Pulmonary artery endothelial cell (primary cell): ENCODE results near the gene PLCG1. TPM values are rescaled to one million over a fixed set of nuclear protein-coding genes. Genes with fewer than 3 reads are reported as not detected.
A peak's percentile ranks its signal among the peaks of the same experiment; 100 is the strongest.
"Not testable (repeated sequence)": the region's sequence is repeated elsewhere in the genome, so short reads cannot be mapped to it uniquely, and the experiment has no call there.

ENCODE experiments used
- DNase-seq: peaks from one replicate; pipeline ENCODE4 v3.0.0-alpha.2; 2011; ENCODE audit warnings: low read depth, low spot score
- total RNA-seq: library from RNA; depleted of rRNA; stranded (reverse); fragments of >200 nt; gene quantifications from 2 replicates; pipeline ENCODE4 v1.2.3, GENCODE V29; 2014

Gene PLCG1
- total RNA-seq, 1 donor from 2014 or later: 129 TPM

DNA sequence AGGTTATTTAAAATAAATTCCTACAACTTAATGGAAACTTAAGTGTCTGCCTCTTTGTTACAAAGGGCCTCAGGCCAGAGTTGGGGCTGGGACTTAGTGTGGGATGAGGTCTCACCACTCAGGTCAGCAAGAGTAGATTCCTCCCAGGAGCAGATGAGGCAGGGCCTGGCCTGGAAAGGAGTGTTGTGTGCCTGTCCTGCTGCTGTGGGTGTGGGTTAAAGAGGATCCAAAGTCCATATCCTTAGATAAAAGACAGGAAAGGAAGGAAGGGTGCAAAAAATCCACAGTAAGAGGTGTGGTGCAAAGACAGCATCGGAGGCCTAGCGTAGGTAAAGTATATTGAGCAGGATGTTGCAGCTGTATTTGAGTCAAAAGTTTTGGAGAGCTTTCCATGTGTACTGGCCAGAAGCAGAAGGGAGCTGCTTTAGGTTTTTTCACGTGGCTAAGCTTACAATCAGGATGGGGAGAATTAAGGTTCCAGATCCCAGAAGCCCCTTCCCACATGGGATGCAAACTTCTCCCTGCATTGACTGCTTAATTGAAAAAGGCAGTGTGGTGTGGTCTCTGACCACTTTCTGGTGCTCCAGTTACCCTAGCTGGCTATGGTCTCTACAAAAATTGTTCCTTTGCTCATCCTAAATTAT is 12.8 kb upstream of the PLCG1 start:
- no peak for DNase-seq

GRCh38 chr20:41125530-41126457 is 11.5 kb upstream of the PLCG1 start:
- DNase-seq: no peak

DNA sequence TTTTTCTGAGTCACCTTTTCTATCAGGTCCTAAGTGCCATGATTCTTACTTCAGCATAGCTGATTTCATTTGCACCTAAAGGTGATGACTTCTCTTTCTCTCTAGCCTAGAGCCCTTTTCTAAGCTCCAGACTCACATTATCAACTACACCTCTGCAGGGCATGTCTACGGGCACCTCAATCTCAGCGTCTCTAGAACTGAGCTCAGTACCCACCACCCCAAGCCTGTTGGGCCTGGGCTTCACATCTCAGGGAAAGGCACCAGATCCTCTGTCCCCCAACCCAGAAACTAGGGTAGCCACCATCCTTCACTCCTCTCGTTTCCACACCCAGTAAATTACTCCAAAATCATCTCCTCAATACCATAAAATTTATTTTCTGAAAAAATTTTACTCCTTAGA is 10.6 kb upstream of the PLCG1 start:
- no peak for DNase-seq

DNA sequence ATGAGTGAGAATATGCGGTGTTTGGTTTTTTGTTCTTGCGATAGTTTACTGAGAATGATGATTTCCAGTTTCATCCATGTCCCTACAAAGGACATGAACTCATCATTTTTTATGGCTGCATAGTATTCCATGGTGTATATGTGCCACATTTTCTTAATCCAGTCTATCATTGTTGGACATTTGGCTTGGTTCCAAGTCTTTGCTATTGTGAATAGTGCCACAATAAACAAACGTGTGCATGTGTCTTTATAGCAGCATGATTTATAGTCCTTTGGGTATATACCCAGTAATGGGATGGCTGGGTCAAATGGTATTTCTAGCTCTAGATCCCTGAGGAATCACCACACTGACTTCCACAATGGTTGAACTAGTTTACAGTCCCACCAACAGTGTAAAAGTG is 9.0 kb upstream of the PLCG1 start:
- DNase-seq: not testable (repeated sequence)

- DNase-seq: no peak
Observed at GRCh38 chr20:41131594-41132387, 5.6 kb upstream of the PLCG1 start.

- DNase-seq: not testable (repeated sequence)
Observed at GRCh38 chr20:41132388-41132775, 5.0 kb upstream of the PLCG1 start.

- DNase-seq: no peak
Observed at GRCh38 chr20:41133709-41134361, 3.5 kb upstream of the PLCG1 start.

GRCh38 chr20:41134362-41135186 is 2.8 kb upstream of the PLCG1 start:
- DNase-seq: no peak

DNA sequence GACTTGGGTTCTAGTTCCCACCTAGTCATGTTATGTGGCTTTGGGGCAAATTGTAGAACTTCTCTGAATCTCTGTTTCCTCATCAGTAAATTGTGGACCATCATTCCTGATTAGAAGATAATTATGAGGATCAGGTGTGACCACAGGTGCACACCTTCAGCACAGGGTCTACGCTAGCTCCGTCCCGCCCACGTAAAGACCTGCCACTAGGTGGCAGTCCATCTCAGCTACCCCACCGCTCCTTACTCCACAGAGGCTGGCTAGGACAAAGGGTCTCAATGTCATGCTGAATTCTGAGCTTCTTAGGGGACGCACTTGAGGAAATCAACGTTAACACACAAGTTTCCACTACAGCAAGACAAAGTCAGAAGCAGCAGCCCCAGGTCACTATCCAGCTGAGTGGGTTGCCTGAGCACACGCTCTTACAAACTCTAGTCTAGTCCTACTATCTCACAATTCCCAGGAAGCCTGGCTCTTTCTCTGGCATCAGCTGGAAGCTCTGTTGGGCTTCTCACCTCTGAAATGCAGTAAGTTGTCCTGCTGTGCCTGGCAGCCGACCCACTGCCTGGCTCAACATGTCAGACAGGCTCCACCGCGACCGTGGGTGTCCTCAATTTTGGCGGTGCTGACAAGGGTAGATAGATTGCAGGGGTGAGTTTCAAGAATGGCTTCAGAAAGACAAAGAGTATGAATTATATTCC is 2.0 kb upstream of the PLCG1 start:
- DNase-seq: no peak

GRCh38 chr20:41135888-41136679 is 1.3 kb upstream of the PLCG1 start:
- DNase-seq: no peak

GRCh38 chr20:41137614-41138474 is 501 bp downstream of the PLCG1 start:
- no peak for DNase-seq

DNA sequence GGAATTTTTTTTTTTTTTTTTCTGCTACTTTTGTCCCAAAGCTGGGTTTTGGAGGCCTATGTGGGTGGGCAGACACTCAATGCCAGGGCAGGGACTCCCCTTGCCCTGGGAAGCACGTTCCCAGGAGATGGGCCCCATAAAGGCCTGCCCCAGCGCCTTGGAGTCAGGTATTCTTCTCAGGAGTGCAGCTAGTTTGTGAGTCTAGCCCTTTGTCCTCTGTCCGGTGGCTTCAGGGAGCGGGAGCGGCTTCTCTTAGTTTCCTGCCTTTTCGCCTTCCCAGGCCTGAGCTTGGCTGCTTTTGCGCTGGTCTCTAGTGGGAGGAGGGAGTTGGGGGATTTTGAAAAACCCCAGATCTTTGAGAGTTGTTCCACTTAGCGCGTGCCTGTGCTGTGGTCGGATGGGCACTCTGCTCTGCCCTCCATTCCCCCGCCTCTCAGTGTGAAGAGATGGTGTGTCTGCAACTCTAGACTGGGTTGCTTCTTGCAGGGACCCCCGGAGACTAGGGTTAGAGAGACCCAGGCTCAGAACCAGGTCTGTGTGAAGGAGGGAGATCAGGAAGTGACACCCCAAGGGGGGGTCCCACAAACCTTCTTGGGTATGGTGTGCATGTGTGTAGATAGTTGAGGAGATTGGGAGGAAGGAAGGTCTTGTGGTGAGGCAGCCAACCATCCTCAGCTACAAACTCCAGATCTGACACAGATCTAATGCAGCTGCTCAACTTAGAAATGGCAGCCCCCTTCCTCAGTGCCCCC is 1.3 kb downstream of the PLCG1 start:
- DNase-seq: no peak

DNA sequence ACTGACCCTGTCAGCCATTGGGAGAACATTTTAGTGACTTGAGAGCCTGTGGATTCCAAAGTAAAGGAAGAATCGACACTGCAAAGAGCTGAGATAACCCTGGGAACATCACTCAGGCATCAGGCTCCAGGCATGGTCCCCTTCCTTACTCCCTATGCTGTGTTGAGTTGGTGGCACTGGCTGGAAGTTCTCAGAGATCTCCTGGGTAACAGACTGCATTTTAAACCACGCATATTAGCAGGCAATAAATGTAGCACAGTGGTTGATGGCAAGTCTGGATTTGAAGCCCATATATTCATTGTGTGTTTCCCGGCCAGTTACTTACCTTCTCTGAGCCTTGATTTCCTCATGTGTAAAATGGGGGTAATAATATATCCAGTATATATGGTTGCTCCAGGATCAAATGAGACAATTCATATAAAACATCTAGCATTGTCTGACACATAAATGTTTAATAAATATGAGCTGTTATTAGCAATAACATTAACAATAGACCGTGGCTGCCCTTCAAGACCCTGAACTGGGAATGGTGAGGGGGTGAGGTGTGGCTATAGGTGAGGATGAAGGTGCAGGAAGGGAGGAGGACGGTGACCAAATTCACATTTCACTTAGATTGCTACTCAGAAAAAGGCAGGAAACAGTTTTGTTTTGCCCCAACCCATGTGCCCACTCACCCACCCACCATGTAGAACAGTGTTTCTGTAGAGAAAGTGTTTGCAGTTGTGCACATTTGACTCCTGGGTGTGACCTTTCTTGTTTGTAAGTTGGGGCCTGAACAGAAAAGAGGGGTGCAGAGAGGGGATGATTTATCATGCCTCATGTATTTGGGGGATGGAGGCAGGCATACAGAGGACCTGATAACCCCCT is 2.1 kb downstream of the PLCG1 start:
- no peak for DNase-seq

GRCh38 chr20:41140226-41141133 is 3.1 kb downstream of the PLCG1 start:
- no peak for DNase-seq

DNA sequence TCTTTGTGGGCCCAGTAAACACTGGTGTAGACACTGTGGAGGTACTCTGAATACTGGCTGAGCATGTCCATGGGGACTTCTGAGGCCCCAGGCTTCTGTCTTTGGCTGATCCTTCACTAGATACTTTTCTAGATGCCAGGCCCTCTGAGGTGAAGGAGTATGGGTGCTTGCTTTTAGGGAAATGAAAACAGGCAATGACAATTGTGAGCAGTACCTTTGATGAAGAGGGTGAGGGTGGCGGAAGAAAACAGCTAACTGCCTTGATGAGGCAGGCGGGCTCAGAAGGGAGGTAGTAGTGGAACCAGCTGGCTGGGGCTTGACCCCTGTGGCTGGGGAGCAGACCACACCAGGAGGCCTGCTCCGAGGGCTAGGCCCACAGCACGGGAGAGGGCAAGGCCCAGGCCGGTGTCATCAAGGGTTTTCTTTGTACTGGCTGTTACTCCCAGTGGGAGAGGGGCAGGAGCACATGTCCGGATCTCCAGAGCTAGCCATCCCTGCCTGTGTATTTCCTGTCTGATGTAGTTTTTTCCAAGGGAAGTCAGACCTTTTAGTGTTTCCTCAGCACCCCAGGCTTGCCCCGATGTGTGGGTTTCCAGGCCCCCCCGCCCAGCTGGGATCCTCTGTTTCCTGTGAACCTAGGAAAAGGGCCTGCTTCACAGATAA is 3.9 kb downstream of the PLCG1 start:
- DNase-seq: peak; percentile 52
